ENCODE data around the gene PRDM16. TPM values are rescaled to one million over a fixed set of nuclear protein-coding genes. Genes with fewer than 3 reads are reported as not detected.
A peak's percentile ranks its signal among the peaks of the same experiment; 100 is the strongest.

PRDM16 gene
- total RNA-seq, 1 experiment from 2014 or later, result 1.4 TPM

GRCh38 chr1:3217979-3218679, 149.1 kb downstream of the PRDM16 start:
- Histone ChIP-seq H3K4me1 (no peaks in the 10 kb centered on the region; the same call in 1 of the 2 replicates), H3K27me3 (peaks cover 40% of the 10 kb centered on the region), H3K27ac (no peak overlapping the region), H3K4me3 (peak overlapping the region; percentile 27; the same call in 1 of the 2 replicates), H3K9me3 (replicated peaks) (no peaks in the 10 kb centered on the region), H3K36me3 (no peaks in the 10 kb centered on the region)
- peak in 1 of 2 experiments; percentile 22 for DNase-seq

DNA sequence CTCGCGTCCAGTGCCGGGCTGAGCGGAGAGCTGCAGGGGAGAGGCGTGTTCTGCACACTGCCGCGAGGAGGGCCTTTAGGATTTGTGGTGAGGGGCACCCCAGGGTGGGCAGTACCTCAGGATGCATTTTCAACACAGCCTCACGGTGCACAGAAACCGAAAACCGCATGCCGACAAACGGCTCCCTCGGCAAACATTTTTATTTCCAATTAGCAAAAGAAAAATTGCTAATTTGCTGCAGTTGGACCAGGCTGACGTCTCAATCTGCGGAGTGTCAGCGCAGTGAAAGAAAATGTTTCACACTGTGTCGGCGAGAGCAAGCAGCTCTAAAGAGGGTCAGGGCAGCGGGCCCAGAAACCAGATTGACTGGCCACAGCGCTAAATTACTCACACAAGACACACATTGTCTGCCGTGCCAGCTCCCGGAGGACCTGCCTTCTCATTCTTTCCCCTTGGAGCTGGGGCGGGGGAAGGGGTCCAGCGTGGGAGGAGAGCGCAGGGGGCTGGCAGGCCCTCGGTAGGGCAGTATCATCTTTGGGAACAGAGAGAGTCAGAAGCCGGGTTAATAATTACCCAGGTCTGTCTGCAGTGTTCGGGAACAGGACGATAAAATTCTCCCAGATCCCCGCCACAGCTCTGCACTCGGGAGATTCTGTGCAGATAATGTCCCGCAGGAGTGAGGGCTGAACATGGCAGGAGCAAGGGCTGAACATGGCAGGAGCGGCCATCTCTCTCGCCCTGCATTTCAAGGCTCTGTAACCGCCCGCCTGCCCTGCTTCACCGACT, 150.2 kb downstream of the PRDM16 start:
- H3K4me3 ChIP-seq, result no peak overlapping the region

GRCh38 chr1:3219791-3220467, 150.9 kb downstream of the PRDM16 start:
- DNase-seq, result no peak
- H3K4me3 ChIP-seq, result no peak overlapping the region
- H3K4me1 ChIP-seq, result no peaks in the 10 kb centered on the region; the same call in 1 of the 2 replicates
- no peaks in the 10 kb centered on the region for H3K9me3 ChIP-seq (replicated peaks)
- peaks cover 40% of the 10 kb centered on the region for H3K27me3 ChIP-seq
- no peak overlapping the region for H3K27ac ChIP-seq
- no peaks in the 10 kb centered on the region for H3K36me3 ChIP-seq

More for the DNA sequence above, 150.2 kb downstream of the PRDM16 start:
- DNase-seq, result peak in 1 of 2 experiments; percentile 34
- Histone ChIP-seq H3K27me3 (peaks cover 40% of the 10 kb centered on the region), H3K27ac (no peak overlapping the region), H3K36me3 (no peaks in the 10 kb centered on the region), H3K4me1 (no peaks in the 10 kb centered on the region; the same call in 1 of the 2 replicates), H3K9me3 (replicated peaks) (no peaks in the 10 kb centered on the region)

GRCh38 chr1:3221112-3222041, 152.4 kb downstream of the PRDM16 start:
- peaks cover 38% of the 10 kb centered on the region for H3K27me3 ChIP-seq
- H3K27ac ChIP-seq, result no peak overlapping the region
- H3K4me3 ChIP-seq, result no peak overlapping the region
- H3K4me1 ChIP-seq, result no peaks in the 10 kb centered on the region; the same call in 1 of the 2 replicates
- no peak for DNase-seq
- H3K9me3 ChIP-seq (replicated peaks), result no peaks in the 10 kb centered on the region
- no peaks in the 10 kb centered on the region for H3K36me3 ChIP-seq

DNA sequence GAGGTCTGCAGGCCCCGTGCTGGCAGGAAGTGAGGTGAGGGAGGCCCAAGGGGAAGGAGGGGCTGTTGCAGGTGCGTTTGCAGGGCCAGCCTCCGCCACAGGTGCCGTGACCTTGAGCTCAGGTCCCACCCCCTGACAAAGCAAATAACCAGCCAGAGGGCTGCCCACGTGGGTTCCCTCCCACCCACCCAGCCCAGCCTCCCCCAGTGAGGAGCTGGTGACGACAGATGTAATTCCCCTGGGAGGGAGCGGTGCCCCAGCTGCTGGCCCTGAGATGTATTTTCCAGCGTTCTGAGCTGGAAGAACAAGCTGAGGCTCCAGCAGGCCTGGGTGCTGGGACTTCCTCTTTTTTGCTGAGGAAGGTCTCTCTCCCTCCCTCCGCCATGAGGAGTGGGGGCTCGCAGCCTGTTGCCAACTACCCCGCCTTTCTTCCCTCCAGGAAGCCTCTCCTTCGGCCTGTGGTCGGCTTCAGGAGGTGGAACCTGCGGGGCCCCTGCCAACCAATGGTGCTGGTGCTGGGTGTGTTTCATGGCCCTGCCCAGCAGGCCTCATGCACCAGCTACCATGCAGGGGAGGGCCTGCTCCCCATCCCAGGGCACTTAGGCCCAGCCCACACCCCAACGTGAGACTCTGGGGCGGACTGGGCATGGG, 153.2 kb downstream of the PRDM16 start:
- H3K9me3 ChIP-seq (replicated peaks), result no peaks in the 10 kb centered on the region
- no peaks in the 10 kb centered on the region for H3K36me3 ChIP-seq
- no peak overlapping the region for H3K4me3 ChIP-seq
- DNase-seq, result no peak
- no peak overlapping the region for H3K27ac ChIP-seq
- no peaks in the 10 kb centered on the region; the same call in 1 of the 2 replicates for H3K4me1 ChIP-seq
- H3K27me3 ChIP-seq, result peaks cover 32% of the 10 kb centered on the region

- DNase-seq, result no peak
- no peak overlapping the region for H3K27ac ChIP-seq
- H3K36me3 ChIP-seq, result no peaks in the 10 kb centered on the region
- no peak overlapping the region for H3K4me3 ChIP-seq
- H3K9me3 ChIP-seq (replicated peaks), result no peaks in the 10 kb centered on the region
- peaks cover 6% of the 10 kb centered on the region; the same call in 1 of the 2 replicates for H3K4me1 ChIP-seq
- H3K27me3 ChIP-seq, result peaks cover 3% of the 10 kb centered on the region; the same call in 1 of the 2 replicates
These were observed 156.7 kb downstream of the PRDM16 start for GRCh38 chr1:3225661-3226060.

DNA sequence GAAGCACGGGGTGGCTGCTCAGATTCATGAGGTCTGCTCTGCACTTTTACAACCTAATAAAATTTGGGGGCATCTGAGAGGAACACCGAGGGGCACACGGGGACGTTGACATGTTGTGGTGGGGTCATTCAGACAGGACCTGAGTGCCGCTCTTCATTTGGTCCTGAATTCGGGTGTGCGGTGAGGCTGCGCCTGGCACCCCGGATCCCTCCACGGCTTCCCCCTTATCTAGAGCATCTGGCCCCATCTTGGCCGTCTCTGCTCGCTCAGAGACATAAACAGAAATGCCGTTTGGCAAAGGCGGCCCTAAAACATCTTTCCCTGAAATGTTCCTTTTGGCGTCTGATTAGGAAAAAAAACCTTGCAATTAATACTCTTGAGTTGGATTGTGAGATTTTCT, 157.2 kb downstream of the PRDM16 start:
- H3K4me3 ChIP-seq, result no peak overlapping the region
- no peak for DNase-seq
- H3K9me3 ChIP-seq (replicated peaks), result no peaks in the 10 kb centered on the region
- H3K27ac ChIP-seq, result no peak overlapping the region
- no peaks in the 10 kb centered on the region for H3K36me3 ChIP-seq
- H3K27me3 ChIP-seq, result peaks cover 3% of the 10 kb centered on the region; the same call in 1 of the 2 replicates
- peaks cover 11% of the 10 kb centered on the region for H3K4me1 ChIP-seq

DNA sequence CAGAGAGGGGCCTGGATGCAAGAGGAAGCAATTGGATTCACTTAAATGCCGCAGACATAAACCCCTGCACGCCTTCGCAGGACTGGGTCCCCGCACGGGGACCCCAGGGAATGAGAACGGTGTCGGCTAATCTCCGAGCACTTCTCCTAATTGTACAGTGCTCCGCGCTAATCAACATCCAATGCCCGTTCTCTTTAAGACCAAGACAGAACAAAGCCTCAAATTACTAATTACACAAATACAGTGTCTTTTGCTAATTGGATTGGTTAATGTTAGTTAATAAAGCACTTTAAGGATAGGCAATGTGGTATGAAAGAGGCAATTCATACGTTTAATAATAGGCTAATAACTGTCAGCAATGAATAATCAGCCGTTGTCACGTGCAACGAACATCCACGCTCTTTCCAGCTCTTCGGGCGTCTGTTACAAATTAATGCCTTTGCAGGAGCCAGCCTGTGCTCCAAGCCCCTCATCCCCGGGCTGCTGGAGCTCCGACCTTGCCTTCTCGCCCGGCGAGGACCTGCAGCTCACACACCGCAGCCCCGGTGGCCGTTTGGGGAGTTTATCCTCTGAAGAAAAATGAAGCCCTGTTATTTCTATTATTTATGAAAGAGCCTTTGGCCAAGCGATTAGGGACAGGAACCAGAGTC, 157.8 kb downstream of the PRDM16 start:
- DNase-seq, result no peak
- Histone ChIP-seq H3K27me3 (peaks cover 3% of the 10 kb centered on the region; the same call in 1 of the 2 replicates), H3K36me3 (no peaks in the 10 kb centered on the region), H3K4me3 (no peak overlapping the region), H3K4me1 (peaks cover 16% of the 10 kb centered on the region), H3K27ac (no peak overlapping the region), H3K9me3 (replicated peaks) (no peaks in the 10 kb centered on the region)

GRCh38 chr1:3227351-3227704, 158.3 kb downstream of the PRDM16 start:
- DNase-seq, result no peak
- H3K4me3 ChIP-seq, result no peak overlapping the region

DNA sequence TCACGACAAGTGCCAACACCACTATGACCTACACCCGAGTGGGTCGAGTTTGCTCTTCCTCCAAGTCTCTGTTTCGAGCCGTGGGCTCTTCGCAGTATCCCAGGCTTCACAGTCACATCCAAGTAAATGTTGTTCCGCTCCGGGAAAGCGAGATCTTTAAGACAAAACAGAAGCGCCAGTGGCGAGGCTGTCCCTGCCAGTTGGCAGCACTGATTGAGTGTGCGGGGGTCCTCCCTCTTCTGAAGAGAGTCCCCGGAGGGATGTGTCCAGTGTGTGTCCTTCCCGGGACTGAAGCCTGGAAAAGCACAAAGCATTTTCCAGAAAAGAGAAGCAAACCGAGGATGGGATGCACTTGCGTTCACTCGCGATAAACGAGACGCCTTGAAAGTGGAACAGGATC, 158.9 kb downstream of the PRDM16 start:
- no peaks in the 10 kb centered on the region for H3K9me3 ChIP-seq (replicated peaks)
- no peak overlapping the region for H3K4me3 ChIP-seq
- no peak overlapping the region for H3K27ac ChIP-seq
- DNase-seq, result no peak
- H3K27me3 ChIP-seq, result peaks cover 3% of the 10 kb centered on the region; the same call in 1 of the 2 replicates
- H3K4me1 ChIP-seq, result peaks cover 26% of the 10 kb centered on the region
- no peaks in the 10 kb centered on the region for H3K36me3 ChIP-seq

More at GRCh38 chr1:3227351-3227704, 158.3 kb downstream of the PRDM16 start:
- Histone ChIP-seq H3K27ac (no peak overlapping the region), H3K4me1 (peaks cover 20% of the 10 kb centered on the region), H3K27me3 (peaks cover 3% of the 10 kb centered on the region; the same call in 1 of the 2 replicates), H3K9me3 (replicated peaks) (no peaks in the 10 kb centered on the region), H3K36me3 (no peaks in the 10 kb centered on the region)

GRCh38 chr1:3229081-3229725, 160.2 kb downstream of the PRDM16 start:
- Histone ChIP-seq H3K4me3 (no peak overlapping the region), H3K36me3 (no peaks in the 10 kb centered on the region), H3K9me3 (replicated peaks) (no peaks in the 10 kb centered on the region), H3K27me3 (peaks cover 3% of the 10 kb centered on the region; the same call in 1 of the 2 replicates), H3K4me1 (peaks cover 27% of the 10 kb centered on the region), H3K27ac (no peak overlapping the region)
- no peak for DNase-seq

DNA sequence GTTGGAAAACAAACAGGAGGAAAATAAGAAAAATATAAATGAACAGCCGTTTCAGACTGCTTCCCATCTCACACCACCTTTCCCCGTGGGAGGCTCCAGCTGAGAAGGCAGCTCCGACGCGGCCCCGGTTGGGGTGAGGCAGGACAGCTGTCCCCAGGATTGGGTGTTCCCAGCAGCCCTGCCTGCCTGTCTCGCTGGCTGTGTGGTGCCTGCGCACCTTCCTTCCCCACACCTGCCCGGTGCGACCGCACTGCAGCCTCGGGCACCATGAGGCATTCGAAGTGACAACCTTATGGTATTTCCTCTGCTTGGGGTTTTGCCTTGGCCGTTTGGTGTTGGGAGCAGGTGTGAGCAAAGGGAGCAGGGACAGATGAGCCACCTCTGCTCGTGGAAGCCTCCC, 161.6 kb downstream of the PRDM16 start:
- H3K4me1 ChIP-seq, result peaks cover 27% of the 10 kb centered on the region
- H3K36me3 ChIP-seq, result no peaks in the 10 kb centered on the region
- H3K27me3 ChIP-seq, result peaks cover 3% of the 10 kb centered on the region; the same call in 1 of the 2 replicates
- H3K27ac ChIP-seq, result no peak overlapping the region
- peak; percentile 50 to 51 for DNase-seq
- H3K4me3 ChIP-seq, result no peak overlapping the region
- no peaks in the 10 kb centered on the region for H3K9me3 ChIP-seq (replicated peaks)

DNA sequence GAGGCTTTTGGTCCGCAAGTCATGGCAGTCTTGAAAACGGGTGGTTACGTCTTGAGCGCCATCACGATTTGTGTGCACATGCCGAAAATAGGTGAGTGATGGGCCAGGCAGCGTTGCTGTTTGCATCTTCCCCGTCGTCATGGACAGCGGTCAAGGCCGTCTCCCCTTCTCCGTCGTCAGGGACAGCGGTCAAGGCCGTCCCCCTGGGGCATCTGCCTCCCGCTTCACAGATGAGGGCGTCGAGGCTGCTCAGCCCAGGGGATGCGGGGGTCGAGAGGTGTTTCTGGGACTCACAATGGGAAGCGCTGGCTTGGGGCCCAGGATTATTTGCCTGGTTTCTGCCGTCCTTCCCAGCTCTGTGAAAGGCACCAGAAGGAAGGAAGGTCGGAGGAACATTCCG, 162.2 kb downstream of the PRDM16 start:
- H3K4me3 ChIP-seq, result no peak overlapping the region
- peaks cover 27% of the 10 kb centered on the region for H3K4me1 ChIP-seq
- H3K27ac ChIP-seq, result peak overlapping the region; percentile 66
- H3K36me3 ChIP-seq, result no peaks in the 10 kb centered on the region
- peak in 1 of 2 experiments; percentile 20 for DNase-seq
- H3K27me3 ChIP-seq, result peaks cover 3% of the 10 kb centered on the region; the same call in 1 of the 2 replicates
- H3K9me3 ChIP-seq (replicated peaks), result no peaks in the 10 kb centered on the region
